Mammary epithelial cell (primary cell): ENCODE measurements around the gene ADNP2.

Experiments
- CTCF ChIP-seq, 2 donors: IDR thresholded peaks in 1 of 2; conservative IDR thresholded peaks in 1 of 2; 2 replicates each; pipeline ENCODE4 v1.5.1; 2011 to 2012; ENCODE audit warnings: inconsistent platforms in 2 of 2, low read length in 2 of 2, mild to moderate bottlenecking in 2 of 2, control low read depth in 1 of 2, low read depth in 1 of 2; ENCODE audit not compliant: insufficient read depth in 1 of 2; ENCODE audit errors: extremely low read depth in 1 of 2
- EZH2 ChIP-seq: IDR thresholded peaks from 2 replicates; pipeline ENCODE4 v1.6.1; 2012; ENCODE audit warnings: low read length, inconsistent platforms, borderline replicate concordance

DNA sequence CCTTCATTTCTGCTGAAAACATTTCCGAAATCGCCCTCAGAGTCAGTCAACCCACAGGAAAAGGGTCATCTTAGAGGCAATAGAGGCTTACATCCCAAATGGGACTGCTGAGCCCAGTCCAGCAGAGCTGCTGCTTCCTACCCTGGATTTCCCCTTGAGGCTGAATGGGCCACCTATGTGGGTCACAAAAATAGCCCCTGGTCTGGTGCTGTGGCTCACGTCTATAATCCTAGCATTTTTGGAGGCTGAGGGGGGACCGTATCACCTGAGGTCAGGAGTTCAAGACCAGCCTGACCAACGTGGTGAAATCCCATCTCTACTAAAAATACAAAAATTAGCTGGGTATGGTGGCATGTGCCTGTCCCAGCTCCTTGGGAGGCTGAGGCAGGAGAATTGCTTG, 49.3 kb downstream of the ADNP2 start:
- TF ChIP-seq CTCF (conservative IDR thresholded peaks at IDR 0.05 in 1 of 2, IDR thresholded peaks at IDR 0.05 in 1 of 2; ENCODE audit: extremely low read depth in 1 of 2, insufficient read depth in 1 of 2, low read depth in 1 of 2, low read length in 2 of 2) (no peak), EZH2 (no peak)
